Activated CD4-positive, alpha-beta T cell treated with anti-CD3 and anti-CD28 coated beads, Interleukin-2, Interleukin-4, amounts not matched to agents 100 ng/mL and 50 ng/mL, durations not matched to agents 16 hours and 8 hours (primary cell): ENCODE data around the gene PCDHA1.

ENCODE experiments used
- DNase-seq: peaks from one replicate; pipeline ENCODE4 v3.0.0-alpha.2; 2020; ENCODE audit warnings: low spot score

PCDHA1 gene

GRCh38 chr5:140923601-140924000 lies 137.7 kb downstream of the PCDHA1 start:
- no peak for DNase-seq

- DNase-seq = no peak
These were observed 140.0 kb downstream of the PCDHA1 start, which contains the start of gene PCDHAC1 for GRCh38 chr5:140925806-140926442. TSS of gene PCDHAC1 (plus strand) at chr5:140926299. CDS start at chr5:140926893, 594 bp downstream.

DNA sequence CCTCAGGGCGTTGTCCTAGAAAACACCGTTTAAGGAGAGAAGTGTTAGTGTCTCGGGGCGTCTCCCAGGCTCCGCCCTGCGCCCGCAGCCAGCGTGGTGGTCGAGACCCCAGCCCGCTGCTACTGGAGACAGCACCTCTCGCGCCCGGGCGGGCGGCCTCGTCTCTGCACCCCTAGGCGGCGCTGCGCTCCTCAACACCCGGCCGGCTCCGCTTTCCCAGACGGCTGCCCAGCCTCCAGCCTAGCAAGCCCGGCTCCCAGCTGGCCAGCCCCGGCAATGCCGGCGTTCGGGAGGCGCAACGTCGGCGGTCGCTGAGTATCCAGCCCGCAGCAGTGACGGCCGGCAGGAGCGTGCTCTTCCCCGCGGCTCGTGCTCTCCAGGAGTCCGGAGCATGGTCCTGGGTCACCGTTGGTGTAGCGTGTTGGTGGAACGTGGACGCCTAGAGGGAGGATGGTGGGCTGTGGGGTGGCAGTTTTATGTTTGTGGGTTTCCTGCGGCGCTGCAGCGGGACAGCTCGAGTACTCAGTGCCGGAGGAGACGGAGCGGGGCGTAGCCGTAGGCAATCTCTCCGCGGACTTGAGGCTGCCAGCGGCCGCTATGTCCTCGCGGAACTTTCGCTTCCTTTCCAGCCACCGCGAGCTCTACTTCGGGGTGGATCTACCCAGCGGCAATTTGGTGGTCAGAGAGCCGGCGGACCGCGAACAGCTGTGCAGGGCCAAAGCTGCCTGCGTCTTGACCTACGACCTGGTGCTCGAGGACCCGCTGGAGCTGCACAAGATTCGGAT lies 140.7 kb downstream of the PCDHA1 start:
- peak; percentile 2 for DNase-seq

- DNase-seq = no peak
These were observed 141.3 kb downstream of the PCDHA1 start for GRCh38 chr5:140927228-140927573.

DNA sequence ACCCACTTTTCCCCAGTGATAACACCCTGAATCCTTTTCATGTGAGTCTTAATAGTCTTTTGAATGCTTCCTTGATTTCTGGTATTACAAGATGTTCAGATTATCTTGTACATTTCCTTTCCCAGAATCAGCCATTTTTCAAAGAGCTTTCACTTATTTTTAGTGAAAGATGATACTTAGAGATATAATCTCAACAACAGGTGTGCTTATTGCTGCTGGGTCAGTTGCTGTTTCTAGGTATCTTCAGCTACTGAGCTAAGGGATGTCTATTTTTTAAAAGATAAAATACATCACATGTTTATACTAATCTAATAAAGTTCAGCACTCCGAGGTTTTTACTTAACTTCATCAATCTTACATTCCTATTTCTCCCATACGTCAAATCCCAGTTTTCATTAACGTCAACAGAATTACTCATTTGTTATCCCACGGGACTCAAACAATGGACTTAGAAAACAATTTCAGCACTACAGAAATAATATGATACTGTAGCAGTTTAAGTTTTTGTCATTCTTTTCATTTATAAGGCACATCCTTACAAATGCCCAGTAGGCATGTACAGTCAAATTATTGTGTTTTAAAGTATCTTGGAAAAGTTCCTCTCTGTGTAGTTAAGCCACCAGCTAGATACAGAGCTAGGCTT lies 149.1 kb downstream of the PCDHA1 start:
- DNase-seq = no peak

DNA sequence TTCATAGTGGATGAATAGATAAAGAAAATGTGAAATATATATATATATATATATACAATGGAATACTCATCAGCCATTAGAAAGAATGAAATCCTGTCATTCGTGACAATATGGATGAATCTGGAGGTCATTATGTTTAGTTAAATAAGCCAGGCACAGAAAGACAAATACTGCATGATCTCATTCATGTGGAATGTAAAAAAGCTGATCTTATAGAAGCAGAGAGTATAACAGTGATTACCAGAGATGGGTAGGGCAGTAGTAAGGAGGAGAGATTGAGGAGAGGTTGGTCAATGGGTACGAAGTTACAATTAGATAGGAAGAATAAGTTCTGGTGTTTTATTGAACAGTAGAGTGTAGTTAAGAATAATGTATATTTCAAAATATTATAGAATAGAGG lies 160.6 kb downstream of the PCDHA1 start:
- DNase-seq = no peak

DNA sequence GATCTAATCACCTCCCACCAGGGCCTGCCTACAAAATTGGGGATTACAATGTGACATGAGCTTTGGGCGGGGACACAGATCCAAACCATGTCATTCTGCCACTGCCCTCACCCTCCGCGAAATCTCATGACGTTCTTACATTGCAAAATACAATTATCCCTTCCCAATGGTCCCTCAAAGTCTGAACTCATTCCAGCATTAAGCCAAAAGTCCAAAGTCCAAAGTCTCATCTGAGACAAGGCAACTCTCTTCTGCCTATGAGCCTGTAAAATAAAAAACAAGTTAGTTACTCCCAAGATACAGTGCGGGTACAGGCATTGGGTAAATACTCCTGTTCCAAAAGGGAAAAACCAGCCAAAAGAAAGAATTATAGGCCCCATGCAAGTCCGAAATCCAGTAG lies 165.7 kb downstream of the PCDHA1 start:
- no peak for DNase-seq

- no peak for DNase-seq
These were observed 167.3 kb downstream of the PCDHA1 start for GRCh38 chr5:140953234-140953633.

- no peak for DNase-seq
These were observed 176.2 kb downstream of the PCDHA1 start for GRCh38 chr5:140962190-140962589.

- no peak for DNase-seq
These were observed 178.4 kb downstream of the PCDHA1 start for GRCh38 chr5:140964356-140964755.

DNA sequence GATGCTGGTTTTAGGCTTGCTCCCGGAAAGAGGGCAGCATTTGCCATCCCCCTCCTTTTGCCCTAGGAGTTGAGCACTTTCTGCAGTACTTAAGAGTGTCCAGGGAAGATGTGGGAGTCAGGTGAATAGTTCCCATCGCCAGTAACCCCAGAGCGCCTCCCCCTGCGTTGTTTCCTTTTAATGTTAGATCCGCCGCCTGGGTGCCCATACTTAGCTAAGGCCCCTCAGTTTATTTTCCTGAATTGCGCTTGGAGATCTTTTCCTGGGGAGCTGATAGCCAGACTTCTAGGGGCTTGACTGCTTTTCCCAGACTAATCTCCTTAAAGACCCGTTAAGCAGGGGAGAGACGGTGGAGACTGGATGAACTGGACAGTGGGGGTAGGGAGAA lies 180.0 kb downstream of the PCDHA1 start:
- no peak for DNase-seq

- no peak for DNase-seq
These were observed 180.6 kb downstream of the PCDHA1 start, which contains the start of gene PCDHAC2 for GRCh38 chr5:140966293-140967225. TSS of gene PCDHAC2 (plus strand) at chr5:140966476. CDS start at chr5:140966767, 291 bp downstream.

- DNase-seq = no peak
These were observed 181.4 kb downstream of the PCDHA1 start for GRCh38 chr5:140967226-140967893.

- no peak for DNase-seq
These were observed 183.9 kb downstream of the PCDHA1 start for GRCh38 chr5:140969880-140970279.

- DNase-seq = no peak
These were observed 187.6 kb downstream of the PCDHA1 start for GRCh38 chr5:140973550-140973949.

- DNase-seq = no peak
These were observed 191.1 kb downstream of the PCDHA1 start for GRCh38 chr5:140977003-140977402.

GRCh38 chr5:140978260-140978659 lies 192.3 kb downstream of the PCDHA1 start:
- DNase-seq = no peak

DNA sequence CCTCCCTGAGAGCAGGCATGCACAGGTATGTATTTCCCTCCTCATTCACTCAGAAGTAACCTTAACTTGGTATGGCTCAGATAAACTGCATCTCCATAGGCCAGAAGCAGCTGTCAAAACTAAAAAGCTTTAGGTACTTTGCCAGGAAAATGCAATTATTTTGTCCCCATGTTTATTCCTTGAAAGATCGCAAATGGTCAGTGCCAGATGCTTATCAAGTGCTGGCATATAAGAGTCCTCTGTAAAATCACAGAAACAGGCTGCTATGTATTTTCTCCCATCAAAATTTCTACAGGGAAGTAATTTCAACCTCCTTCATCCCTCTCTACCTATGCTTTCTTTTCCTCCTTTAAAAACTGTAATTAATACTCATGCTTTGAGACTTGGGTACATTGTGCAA lies 193.0 kb downstream of the PCDHA1 start:
- no peak for DNase-seq

DNA sequence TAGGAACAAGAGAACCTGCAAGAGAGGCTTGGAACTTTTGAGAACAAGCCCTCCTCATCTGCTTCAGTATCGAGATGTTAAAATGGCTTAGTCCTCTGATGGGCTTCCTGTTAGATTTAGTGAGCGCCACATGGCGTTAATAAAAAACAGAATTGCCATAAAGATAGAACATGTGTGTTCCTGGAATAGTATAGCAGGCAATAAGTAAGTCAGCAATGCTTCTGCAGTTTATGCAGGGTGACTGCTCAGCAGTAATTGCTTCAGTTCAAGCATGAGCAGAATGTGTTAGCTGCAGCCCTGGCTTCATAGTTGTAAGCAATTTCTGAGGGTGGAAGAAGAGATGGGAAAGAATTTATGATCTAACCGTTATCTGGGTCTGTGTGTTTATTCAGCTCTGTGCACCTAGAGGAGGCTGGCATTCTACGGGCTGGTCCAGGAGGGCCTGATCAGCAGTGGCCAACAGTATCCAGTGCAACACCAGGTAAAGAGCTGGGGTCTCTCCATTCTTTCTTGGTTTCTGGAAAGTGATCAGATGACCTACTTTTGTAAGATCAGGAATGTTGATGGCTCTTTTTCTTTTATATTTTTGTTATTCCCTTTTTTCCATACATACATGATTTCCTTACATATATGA lies 196.3 kb downstream of the PCDHA1 start:
- DNase-seq = no peak

DNA sequence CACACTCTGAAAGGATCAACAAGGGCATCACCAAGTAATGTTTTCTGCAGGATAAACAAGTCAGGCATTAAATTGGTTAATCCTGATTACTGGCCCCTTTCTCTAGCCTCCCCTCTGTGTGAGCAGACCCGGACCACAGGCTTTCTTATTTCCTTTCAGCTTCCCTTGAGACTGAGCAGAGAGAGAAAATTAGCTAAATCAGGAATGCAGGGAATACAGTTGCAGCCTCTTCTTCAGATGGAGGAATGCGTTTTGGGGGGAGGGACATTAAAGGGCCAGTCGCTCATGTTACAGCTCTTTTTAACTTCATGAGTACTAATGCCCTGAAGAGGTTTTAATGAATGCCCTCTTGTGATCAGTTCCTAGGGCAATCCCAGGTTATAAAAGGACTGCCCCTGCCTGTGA lies 200.2 kb downstream of the PCDHA1 start:
- no peak for DNase-seq

- no peak for DNase-seq
These were observed 202.2 kb downstream of the PCDHA1 start for GRCh38 chr5:140988100-140988499.
